ENCODE results near the gene FRS2. TPM values are rescaled to one million over a fixed set of nuclear protein-coding genes. Genes with fewer than 3 reads are reported as not detected.

FRS2 gene
- total RNA-seq, 1 donor = 70.0 TPM

- no peak for DNase-seq (ENCODE audit: low read depth)
- H3K4me3 ChIP-seq (ENCODE audit: low read depth, low read length) = no peak overlapping the region
- no peak for TF ChIP-seq CTCF (IDR thresholded peaks at IDR 0.05; ENCODE audit: insufficient read depth, low read depth, low read length)
These were observed 80.6 kb downstream of the FRS2 start for GRCh38 chr12:69550569-69551350.

- peak; percentile 66 for DNase-seq (ENCODE audit: low read depth)
- no peak for TF ChIP-seq CTCF (IDR thresholded peaks at IDR 0.05; ENCODE audit: insufficient read depth, low read depth, low read length)
- no peak overlapping the region for H3K4me3 ChIP-seq (ENCODE audit: low read depth, low read length)
These were observed 83.5 kb downstream of the FRS2 start for GRCh38 chr12:69553628-69554248.

- DNase-seq (ENCODE audit: low read depth) = peak; percentile 74
- H3K4me3 ChIP-seq (ENCODE audit: low read depth, low read length) = no peak overlapping the region
- TF ChIP-seq CTCF (IDR thresholded peaks at IDR 0.05; ENCODE audit: insufficient read depth, low read depth, low read length) = no peak
These were observed 85.3 kb downstream of the FRS2 start for GRCh38 chr12:69555461-69555860.

- TF ChIP-seq CTCF (IDR thresholded peaks at IDR 0.05; ENCODE audit: insufficient read depth, low read depth, low read length) = no peak
- DNase-seq (ENCODE audit: low read depth) = no peak
- H3K4me3 ChIP-seq (ENCODE audit: low read depth, low read length) = no peak overlapping the region
These were observed 86.2 kb downstream of the FRS2 start for GRCh38 chr12:69556383-69556782.

- no peak for TF ChIP-seq CTCF (IDR thresholded peaks at IDR 0.05; ENCODE audit: insufficient read depth, low read depth, low read length)
- DNase-seq (ENCODE audit: low read depth) = no peak
These were observed 93.1 kb downstream of the FRS2 start for GRCh38 chr12:69563166-69563762.

GRCh38 chr12:69566603-69567002, 96.4 kb downstream of the FRS2 start:
- no peak for TF ChIP-seq CTCF (IDR thresholded peaks at IDR 0.05; ENCODE audit: insufficient read depth, low read depth, low read length)
- DNase-seq (ENCODE audit: low read depth) = no peak
- no peak overlapping the region for H3K4me3 ChIP-seq (ENCODE audit: low read depth, low read length)

More at GRCh38 chr12:69563166-69563762, 93.1 kb downstream of the FRS2 start:
- no peak overlapping the region for H3K4me3 ChIP-seq (ENCODE audit: low read depth, low read length)
